Measurements from ENCODE around the gene PYM1.
"Not testable (repeated sequence)": the region's sequence is repeated elsewhere in the genome, so short reads cannot be mapped to it uniquely, and the experiment has no call there.

Gene PYM1

DNA sequence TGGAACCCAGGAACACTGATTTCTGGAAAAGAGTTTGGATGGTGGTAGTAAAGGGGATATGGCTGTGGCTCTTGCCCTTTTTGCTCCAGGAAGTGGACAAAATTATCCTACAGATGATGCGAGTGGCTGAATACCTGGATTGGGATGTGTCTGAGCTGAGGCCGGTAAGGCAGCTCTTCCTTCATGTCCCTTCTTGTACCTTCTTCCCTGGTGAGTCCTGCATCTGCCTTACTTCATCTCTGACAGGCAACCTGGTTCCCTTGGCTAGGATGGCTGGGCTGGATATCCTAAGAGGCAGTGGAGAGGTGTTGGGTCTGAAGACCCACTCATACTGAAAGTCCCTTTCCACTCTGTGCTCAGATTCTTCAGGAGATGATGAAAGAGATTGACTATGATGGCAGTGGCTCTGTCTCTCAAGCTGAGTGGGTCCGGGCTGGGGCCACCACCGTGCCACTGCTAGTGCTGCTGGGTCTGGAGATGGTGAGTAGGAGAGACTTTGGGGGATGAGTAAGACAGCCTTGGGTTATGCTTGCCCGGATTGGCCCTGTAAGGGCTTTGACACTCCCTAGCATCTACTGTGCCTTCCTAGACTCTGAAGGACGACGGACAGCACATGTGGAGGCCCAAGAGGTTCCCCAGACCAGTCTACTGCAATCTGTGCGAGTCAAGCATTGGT lies 11.3 kb upstream of the PYM1 start:
- DNase-seq, result no peak

DNA sequence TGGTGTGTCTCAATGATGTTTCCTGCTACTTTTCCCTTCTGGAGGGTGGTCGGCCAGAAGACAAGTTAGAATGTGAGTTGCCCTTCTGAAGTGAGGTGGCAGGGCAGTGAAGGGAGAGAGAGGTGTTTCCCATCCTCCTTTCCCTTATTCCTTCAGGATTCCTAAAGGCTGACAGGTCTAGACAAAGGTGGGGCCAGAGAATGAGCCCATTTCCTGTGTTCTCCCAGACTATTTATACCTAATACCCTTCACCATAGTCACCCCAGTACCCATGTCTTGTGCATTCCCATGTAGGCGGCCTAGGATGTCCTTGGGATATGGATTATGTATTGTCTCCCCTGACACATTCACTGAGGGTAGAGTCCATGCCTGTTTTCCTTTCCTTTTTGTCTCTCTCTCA lies 10.3 kb upstream of the PYM1 start:
- no peak for DNase-seq

GRCh38 chr12:55935738-55936151 lies 8.1 kb upstream of the PYM1 start:
- no peak for DNase-seq

- DNase-seq, result no peak
Measured at GRCh38 chr12:55934773-55935172, 7.1 kb upstream of the PYM1 start.

DNA sequence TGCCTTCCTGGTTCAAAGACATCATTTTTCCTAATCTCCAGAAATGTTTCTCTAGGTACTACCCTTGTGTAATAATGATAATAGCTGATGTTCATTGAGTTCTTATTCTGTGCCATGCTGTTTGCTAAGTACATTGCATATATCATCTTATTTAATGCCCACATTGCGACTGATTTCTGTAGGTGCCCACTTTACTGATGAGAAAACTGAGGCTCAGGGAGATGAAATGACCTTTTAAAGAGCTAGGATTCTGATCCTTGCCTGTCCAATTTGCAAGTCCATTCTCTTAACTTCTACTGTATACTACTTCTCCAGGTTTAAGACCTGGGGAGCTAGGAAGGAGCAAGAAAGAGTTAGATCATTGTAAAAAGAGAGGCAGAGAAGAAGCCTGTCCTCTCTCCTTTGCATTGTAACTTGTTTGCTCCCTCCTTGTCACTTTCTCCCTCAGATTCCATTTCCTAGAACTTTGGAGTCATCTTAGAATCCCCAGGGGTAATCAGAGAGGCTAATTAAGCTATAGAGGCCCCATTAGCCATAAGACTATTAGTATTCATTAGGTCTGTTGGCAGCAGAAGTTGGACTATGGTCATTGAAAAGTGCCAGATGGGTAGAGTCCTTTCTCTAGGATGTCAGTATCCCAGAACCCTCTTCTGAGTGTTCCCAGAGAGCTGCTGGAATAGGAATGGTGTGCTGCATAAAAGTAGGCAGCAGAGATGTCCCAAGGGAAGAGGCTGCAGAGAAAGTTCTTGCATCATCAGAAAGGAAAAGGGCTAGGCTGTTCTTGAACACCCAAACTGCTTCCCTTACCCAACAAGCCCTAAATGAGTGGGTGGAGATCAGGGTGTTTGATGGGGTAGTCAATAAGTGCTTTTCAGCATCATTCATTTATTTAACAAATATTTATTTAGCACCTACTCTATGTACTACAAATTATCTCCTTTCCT lies 6.4 kb upstream of the PYM1 start:
- no peak for DNase-seq

DNA sequence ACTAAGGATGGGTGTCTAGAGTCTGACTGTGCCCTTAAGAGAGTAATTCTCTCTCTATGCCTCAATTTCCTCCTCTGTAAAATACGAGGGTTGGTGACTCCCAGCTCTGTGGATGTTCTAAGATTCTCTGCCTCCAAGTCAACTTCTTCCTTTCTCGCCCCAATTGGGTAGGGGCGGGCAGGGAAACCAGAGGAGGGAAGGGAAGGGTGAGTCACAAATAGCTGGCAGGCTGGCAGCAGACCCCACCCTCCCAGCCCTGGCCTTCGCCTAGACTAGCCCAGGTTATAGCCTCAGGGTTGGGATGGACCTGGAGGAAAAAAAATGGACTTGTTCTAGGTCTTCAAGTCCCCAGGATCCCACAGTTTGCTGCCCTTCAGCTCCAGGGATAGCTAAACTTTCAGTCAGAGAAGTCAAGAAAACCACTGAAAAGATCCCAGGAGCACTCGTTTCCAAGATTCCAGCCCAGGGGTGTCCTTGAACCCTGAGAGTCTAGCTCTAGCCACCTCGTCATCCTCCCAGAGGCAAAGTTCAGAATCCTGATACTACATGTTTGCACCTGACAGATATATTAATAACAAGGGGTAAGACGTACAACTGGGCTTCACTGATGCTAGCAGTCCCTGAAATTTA lies 5.6 kb upstream of the PYM1 start:
- no peak for DNase-seq

GRCh38 chr12:55932551-55932910 lies 4.8 kb upstream of the PYM1 start:
- DNase-seq, result no peak

- DNase-seq, result peak; percentile 8
Measured at GRCh38 chr12:55931780-55932550, 4.3 kb upstream of the PYM1 start.

DNA sequence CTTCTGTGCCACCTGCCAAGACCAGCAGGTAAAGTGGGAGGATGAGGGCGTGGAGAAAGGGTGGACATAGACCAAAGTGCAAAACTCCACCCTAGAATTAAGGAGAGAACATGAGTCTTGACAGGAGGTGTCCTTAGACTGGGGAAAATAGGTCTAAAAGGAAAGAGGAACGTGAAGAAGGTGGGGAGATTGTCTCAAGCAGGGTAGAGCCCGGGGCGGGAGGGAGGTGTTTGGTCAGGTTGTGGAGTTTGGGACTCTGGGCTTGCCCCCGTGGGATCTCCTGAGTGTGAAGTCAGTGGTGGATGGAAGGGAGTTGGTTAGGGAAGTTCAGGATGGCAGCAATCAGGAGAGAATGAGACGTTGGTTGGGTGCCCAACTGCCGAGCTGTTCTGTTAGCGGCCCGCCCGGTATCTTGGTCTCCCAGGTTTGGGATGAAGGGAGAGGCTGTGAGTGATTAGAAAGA lies 3.7 kb upstream of the PYM1 start:
- DNase-seq, result no peak

GRCh38 chr12:55930771-55931316 lies 3.1 kb upstream of the PYM1 start, which contains the start of gene DGKA:
DGKA (plus strand) TSS chr12:55931162; CDS start chr12:55936504, 5,342 bp downstream.
- peak; percentile 27 for DNase-seq

DNA sequence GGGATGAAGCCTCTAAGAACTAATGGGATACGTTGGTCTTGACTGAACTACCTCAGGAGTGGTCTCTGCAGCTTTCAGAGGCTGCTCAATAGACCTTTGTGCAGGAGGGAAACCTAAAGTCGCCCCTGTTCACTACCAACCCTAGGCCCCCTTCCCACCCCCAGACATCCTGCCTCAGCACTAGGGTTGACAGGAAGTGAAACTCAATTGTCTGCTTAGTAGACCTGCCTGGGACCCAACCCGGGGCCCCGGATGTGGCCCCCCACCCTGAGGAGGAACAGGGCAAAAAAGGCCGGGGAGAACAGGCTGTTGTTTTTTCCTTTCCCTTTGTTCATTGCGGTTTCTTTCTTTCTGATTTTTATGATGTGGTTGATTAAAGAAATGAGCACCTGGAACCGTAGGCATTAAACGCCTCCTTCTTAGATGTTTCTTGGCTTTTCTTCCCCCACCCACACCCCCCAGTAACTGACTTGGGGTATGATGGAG lies 1.7 kb upstream of the PYM1 start:
- no peak for DNase-seq

DNA sequence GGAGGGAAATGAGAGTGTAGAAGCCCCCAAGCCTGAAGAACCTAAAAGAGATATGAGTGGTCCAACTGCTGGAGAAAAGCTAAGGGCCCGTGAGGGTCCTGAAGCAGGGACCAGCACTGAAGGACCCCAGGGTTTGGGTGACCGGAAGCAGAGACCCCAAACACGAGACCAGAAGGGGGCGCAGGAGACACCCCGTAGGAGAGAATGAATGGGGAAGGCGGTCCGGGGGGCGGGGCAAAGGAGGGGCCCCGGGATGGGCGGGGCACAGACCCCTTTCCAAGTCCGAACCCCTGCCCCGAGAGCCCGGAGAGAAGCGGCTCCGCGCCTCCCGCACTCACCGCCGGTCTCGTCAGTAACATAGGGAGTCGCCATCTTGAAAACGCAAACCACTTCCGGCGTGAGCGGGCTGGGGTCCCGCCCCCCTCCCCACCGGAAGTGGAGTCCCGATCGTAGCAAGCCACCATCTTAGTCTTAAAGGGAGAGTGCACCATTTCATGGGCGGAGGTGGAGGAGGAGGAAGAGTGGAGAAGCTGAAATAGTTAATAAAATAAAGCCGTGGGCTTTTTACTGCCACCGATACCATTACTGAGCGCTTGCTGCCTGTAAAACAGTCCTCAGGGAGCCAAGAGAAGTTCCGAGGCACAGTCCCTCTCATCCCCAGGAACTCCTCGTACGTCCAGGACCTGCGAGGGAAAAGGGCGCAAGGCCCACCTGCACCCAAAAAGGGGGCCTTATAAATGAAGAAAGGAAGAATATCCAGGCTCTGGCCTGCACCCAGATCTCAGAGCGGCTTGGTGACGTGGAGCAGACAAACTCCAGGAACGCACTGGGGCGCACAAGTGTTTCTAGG lies 731 bp downstream of the PYM1 start:
- peak; percentile 82 for DNase-seq

GRCh38 chr12:55925870-55926737 lies 1.6 kb downstream of the PYM1 start:
- DNase-seq, result no peak

- DNase-seq, result no peak
Measured at GRCh38 chr12:55925371-55925770, 2.3 kb downstream of the PYM1 start.

DNA sequence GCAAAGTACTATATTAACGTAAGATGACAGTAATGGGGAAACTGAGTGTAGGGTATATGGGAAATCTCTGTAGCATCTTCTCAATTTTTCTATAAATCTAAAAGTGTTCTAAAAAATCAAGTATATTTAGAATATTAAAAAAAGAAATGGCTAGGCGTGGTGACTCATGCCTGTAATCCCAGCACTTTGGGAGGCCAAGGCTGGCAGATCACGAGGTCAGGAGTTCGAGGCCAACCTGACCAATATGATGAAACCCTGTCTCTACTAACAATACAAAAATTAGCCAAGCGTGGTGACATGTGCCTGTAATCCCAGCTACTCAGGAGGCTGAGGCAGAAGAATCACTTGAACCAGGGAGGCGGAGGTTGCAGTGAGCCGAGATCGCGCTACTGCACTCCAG lies 4.0 kb downstream of the PYM1 start:
- not testable (repeated sequence) for DNase-seq

GRCh38 chr12:55922126-55922525 lies 5.6 kb downstream of the PYM1 start:
- DNase-seq, result no peak

DNA sequence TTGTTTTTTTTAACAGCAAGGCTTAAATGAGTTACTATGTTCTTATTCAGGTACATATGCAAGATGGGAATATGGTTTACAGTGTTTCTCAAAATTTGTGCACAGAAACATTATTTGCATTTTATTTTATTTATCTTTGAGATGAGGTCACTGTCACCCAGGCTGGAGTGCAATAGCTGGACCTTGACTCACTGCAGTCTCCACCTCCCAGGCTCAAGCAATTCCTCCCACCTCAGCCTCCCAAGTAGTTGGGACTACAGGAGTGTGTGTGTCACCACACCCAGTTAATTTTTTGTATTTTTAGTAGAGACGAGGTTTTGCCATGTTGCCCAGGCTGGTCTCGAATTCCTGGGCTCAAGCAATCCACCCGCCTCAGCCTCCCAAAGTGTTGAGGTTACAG lies 8.7 kb downstream of the PYM1 start:
- DNase-seq, result not testable (repeated sequence)

GRCh38 chr12:55915482-55915859 lies 12.2 kb downstream of the PYM1 start:
- no peak for DNase-seq

- no peak for DNase-seq
Measured at GRCh38 chr12:55912908-55913307, 14.8 kb downstream of the PYM1 start.

GRCh38 chr12:55909513-55909884 lies 18.2 kb downstream of the PYM1 start:
- DNase-seq, result no peak
